Stimulated activated CD8-positive, alpha-beta memory T cell treated with anti-CD3 and anti-CD28 coated beads, Interleukin-7, amount 100 ng/mL, for 4 hours (primary cell): ENCODE results near the gene RIMKLB.
A peak's percentile ranks its signal among the peaks of the same experiment; 100 is the strongest.

Source experiments
- DNase-seq, 2 donors: peaks; one replicate each; pipeline ENCODE4 v3.0.0-alpha.2; 2020; ENCODE audit warnings: low read depth in 2 of 2

Gene RIMKLB

DNA sequence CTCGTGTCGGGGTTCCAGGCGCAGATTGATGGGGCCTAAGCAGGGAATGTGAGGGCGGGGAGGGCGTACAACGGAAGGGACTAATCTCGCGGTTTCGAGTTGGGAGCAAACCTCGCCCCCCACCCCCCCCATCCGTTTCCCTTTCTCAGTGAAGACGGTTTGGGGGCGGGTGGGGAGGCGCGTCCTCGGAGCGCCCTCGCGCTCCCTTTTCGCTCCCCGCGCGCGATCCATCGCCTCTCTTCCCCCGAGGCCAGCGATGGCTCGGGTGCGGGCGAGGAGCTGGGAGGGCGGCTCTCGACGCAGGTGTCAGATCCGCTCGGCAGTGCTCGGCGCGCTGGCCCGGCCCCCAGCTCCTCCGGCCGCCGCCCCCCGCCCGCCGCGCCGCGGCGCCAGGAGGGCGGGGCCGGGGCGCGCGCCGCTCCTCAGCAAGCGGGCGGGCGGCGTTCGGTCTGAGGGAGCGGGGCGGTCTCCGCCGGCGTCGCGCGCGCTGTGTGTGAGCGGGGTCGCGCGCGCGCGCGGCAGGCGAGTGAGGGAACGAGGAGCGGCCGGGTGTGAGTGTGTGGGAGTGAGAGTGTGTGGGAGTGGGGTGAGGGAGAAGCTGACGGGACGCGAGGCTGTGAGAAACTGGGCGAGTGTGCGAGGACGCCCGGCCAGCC lies at the start of gene RIMKLB:
RIMKLB (plus strand) TSS at position 516 of the 656 bp plus-strand sequence. CDS start 15,876 bp downstream, outside the sequence.
- peak; percentile 83 to 89 for DNase-seq

DNA sequence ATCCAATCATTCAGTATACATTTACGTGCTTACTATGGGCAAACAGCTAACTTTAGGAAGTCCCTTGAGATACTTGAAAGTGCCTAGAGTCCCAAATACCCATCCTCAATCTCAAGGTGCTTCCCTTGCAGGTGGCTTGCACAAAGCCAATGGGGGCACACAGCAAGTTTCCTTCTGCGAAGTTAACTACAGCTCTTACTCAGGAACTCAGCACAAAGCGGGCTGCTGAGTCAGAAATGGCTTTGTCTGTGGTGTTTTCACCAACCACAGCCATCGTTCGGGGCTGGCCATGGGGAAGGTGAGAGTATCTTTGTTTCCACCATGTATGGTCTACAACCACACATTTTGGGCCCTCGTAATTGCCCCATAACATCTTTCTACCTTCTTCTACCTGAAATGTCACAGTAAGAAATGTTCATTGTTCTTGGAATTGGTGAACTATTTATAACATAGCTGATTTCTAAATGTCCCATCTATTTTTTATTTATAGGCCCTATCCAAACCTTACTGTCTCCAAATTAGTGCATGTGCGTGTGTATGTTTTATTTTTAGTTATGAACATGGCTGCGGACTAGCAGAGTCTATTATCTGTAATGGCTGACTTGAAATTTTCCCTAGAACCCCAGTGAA lies 49.1 kb upstream of the RIMKLB start:
- DNase-seq: peak; percentile 48 to 51

GRCh38 chr12:8655421-8655820 lies 42.4 kb upstream of the RIMKLB start:
- DNase-seq: no peak

GRCh38 chr12:8658346-8658745 lies 39.4 kb upstream of the RIMKLB start:
- DNase-seq: no peak

- no peak for DNase-seq
Observed at GRCh38 chr12:8661016-8661415, 36.8 kb upstream of the RIMKLB start.

- no peak for DNase-seq
Observed at GRCh38 chr12:8661751-8662150, 36.0 kb upstream of the RIMKLB start.

DNA sequence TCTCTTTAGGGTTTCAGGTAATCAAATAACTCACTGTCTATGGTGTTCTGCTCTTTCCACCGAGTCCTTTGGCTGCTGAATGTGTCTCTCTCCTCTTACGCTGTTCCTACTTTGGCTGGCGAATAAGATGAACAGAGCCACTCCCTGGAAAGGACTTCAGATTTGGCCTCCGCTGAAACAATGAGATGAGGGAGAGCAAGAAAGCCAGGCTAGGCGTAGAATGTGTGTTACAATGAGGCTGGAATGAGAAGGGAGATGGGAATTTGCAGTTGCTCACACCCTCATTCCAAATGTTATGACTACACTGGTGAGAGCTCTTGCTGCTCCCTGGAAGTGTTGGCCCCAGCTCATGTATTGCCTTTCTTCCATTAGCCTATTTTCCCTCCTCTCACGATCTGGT lies 35.2 kb upstream of the RIMKLB start, which contains the start of gene MFAP5:
MFAP5 (minus strand) TSS at position 234 of the 400 bp plus-strand sequence. CDS start 722 bp downstream, outside the sequence.
- no peak for DNase-seq

DNA sequence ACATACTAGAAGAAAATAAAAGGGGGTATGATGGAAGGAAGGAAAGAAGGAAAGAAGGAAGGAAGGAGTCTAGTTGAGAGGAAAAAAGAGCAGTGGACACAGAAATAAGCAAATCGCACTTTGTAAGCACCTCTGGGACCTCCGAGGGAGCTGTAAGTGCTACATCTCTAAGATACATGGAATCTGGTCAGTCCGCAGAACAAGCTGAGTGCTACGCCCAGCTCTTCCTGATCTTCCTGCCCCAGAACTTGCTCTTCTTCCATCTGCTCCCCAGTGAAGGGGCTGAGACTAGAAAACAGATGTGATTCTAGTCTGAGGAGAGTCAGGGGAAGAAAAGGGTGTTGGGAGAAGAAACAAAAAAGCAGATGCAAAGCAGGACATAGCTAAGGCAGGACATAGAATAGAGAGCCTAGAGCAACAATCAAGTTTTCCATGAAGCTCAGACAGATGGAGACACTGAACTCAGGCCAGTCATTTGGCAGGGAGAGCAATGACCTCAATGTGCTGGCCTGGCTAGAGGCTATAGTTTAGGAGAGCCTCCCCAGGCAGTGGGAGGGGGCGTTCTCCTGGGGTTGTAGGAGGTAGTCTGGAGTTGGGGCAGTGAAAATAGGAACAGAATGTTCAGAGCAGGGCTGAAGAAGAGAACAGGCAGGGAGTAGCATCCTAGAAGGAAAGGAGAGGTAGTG lies 33.4 kb upstream of the RIMKLB start:
- DNase-seq: no peak

GRCh38 chr12:8665759-8666158 lies 32.0 kb upstream of the RIMKLB start:
- no peak for DNase-seq

DNA sequence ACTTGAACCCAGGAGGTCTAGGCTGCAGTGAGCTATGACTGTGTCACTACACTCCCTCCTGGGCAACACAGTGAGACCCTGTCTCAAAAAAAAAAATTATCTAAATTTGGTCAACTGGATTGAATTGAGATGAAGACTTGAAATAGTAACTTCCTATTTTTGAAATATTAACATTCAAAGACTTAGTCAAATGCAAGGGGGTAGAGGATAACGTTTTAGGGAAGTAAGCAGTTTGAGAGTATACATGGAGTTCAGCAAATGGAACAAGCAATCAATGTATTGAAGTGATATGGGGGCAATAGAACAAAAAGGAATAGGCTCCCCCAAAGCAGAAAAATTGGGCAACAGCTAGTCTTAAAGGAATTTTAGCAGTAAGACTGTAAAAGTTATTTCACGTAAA lies 30.5 kb upstream of the RIMKLB start:
- DNase-seq: no peak

DNA sequence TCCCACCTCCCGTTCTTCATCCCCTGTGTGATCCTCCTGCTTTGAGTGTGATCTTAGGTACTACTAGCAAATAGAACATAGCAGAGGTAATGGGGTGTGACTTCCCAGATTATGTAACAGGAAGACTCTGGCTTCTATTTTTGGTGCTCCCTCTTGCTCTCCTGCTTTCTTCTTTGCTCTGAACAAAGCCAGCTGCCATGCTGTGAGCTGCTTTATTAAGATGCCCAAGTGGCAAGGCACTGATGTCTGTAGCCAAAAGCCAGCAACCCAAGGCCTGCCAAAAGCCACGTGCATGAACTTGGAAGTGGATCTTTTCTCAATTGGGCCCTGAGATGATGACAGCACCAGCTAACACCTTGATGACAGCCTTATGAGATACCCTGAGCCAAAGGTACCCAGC lies 29.4 kb upstream of the RIMKLB start:
- no peak for DNase-seq

DNA sequence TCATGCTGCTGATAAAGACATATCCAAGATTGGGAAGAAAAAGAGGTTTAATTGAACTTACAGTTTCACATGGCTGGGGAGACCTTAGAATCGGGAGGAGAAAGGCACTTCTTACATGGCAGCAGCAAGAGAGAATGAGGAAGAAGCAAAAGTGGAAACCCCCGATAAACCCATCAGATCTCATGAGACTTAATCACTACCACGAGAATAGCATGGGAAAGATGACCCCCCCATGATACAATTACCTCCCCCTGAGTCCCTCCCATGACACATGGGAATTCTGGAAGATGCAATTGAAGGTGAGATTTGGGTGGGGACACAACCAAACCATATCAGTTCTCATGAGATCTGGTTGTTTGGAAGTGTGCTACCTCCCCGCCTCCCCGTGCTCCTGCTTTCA lies 25.4 kb upstream of the RIMKLB start:
- no peak for DNase-seq

GRCh38 chr12:8675591-8676036 lies 22.2 kb upstream of the RIMKLB start:
- DNase-seq: no peak

DNA sequence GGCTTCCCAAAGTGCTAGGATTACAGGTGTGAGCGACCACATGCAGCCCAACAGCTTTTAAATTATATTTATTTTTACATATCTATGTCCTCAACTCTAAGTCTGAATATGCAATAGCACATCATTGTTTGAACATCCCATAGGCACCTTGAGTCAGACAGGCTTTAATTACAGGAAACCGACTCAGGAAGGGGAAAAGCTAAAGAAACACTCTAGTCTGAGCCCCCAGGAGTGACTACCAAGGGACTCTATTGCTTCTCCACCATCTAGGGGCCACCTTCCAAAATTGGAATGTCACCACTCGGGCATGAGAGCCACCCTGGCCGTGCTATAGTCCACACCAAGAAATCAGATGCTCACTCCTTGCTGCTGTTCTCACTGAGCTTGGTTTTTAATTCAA lies 21.1 kb upstream of the RIMKLB start:
- no peak for DNase-seq

- DNase-seq: no peak
Observed at GRCh38 chr12:8677362-8677761, 20.4 kb upstream of the RIMKLB start.

DNA sequence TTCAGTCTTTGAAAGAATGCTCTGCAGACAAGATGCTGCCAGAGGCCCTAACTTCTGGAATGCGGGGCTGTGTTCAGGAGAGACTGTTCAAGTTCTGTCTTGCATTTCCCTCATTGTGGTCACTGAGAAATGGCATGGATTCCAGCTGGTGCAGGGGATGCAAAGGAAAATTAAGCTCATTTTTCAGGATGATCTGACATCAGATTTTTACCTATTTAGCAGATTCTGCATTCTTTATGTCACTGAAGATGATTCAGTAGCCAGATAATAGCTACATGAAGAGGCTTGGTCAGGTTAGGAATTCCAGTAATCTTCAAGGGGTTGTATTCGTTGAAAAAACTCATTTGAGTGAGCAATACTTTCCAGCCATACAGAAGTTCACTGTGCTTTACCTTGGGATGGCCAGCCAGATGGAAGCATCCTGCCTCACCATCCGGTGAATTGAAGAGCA lies 19.1 kb upstream of the RIMKLB start:
- DNase-seq: no peak

- DNase-seq: no peak
Observed at GRCh38 chr12:8680533-8680932, 17.3 kb upstream of the RIMKLB start.

- DNase-seq: no peak
Observed at GRCh38 chr12:8681129-8681884, 16.5 kb upstream of the RIMKLB start.

GRCh38 chr12:8685051-8685450 lies 12.7 kb upstream of the RIMKLB start:
- DNase-seq: no peak

- DNase-seq: no peak
Observed at GRCh38 chr12:8687846-8688601, 9.8 kb upstream of the RIMKLB start.

DNA sequence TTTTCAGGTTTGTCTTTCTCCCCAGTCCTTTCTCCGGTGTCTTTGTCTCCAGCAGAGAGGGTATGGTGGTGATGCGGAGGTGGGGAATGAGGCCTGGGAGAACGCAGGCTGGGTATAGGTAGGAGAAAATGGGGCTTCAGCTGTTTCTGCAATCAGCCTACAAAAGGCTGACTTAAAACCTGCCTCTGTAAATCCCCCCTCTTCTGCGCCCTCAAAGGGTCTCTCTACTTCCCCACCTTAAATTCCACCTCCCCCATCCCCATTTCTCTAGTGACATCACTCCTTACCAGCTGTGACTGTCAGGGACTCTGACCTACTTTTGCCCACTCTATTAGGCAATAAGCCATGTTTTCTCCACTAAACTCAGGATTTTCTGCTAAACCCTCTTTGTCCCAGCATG lies 8.1 kb upstream of the RIMKLB start:
- no peak for DNase-seq
